ENCODE results near the gene PRRX2. TPM values are rescaled to one million over a fixed set of nuclear protein-coding genes. Genes with fewer than 3 reads are reported as not detected.

The PRRX2 gene
- 0.29 and 0.40 TPM in 2 replicates for total RNA-seq (2014; rRNA removed; shearing (Covaris generic))
- 0.19 and 0.49 TPM in 2 replicates for polyA plus RNA-seq (2015; cell fraction: cytosol; rRNA removed)
- polyA plus RNA-seq (2015; cell fraction: nucleus; rRNA removed): not detected in 2 replicates

- in situ Hi-C loops (cut with HindIII; ENCODE audit: low pct_unique_long_range_greater_than_20kb, low sequenced_read_pairs): no loop called here
- DNase-seq (ENCODE audit: low read depth, low spot score): no peak
Measured at GRCh38 chr9:129665389-129665775, at the start of gene PRRX2. PRRX2 (plus strand) TSS chr9:129665647; CDS start chr9:129665868, 221 bp downstream.

- peak; percentile 69 for DNase-seq (ENCODE audit: low read depth, low spot score)
- in situ Hi-C loops (cut with HindIII; ENCODE audit: low pct_unique_long_range_greater_than_20kb, low sequenced_read_pairs): no loop called here
Measured at GRCh38 chr9:129617167-129617566, 48.3 kb upstream of the PRRX2 start.

GRCh38 chr9:129619787-129620668, 45.4 kb upstream of the PRRX2 start:
- DNase-seq (ENCODE audit: low read depth, low spot score): no peak
- in situ Hi-C loops (cut with HindIII; ENCODE audit: low pct_unique_long_range_greater_than_20kb, low sequenced_read_pairs): no loop called here

GRCh38 chr9:129620669-129621295, 44.7 kb upstream of the PRRX2 start, which contains the start of gene C9orf50:
C9orf50 (minus strand) TSS chr9:129621101; CDS start chr9:129620574, 527 bp downstream.
- in situ Hi-C loops (cut with HindIII; ENCODE audit: low pct_unique_long_range_greater_than_20kb, low sequenced_read_pairs): no loop called here
- no peak for DNase-seq (ENCODE audit: low read depth, low spot score)

GRCh38 chr9:129623331-129623730, 42.1 kb upstream of the PRRX2 start:
- DNase-seq (ENCODE audit: low read depth, low spot score): no peak
- in situ Hi-C loops (cut with HindIII; ENCODE audit: low pct_unique_long_range_greater_than_20kb, low sequenced_read_pairs): no loop called here

GRCh38 chr9:129624168-129624759, 41.2 kb upstream of the PRRX2 start:
- in situ Hi-C loops (cut with HindIII; ENCODE audit: low pct_unique_long_range_greater_than_20kb, low sequenced_read_pairs): no loop called here
- DNase-seq (ENCODE audit: low read depth, low spot score): peak; percentile 73

- in situ Hi-C loops (cut with HindIII; ENCODE audit: low pct_unique_long_range_greater_than_20kb, low sequenced_read_pairs): no loop called here
- no peak for DNase-seq (ENCODE audit: low read depth, low spot score)
Measured at GRCh38 chr9:129624947-129625346, 40.5 kb upstream of the PRRX2 start.

GRCh38 chr9:129626079-129626624, 39.3 kb upstream of the PRRX2 start, which contains the start of gene NTMT1:
NTMT1 (plus strand) TSS chr9:129626163; CDS start chr9:129632704, 6,541 bp downstream.
- in situ Hi-C loops (cut with HindIII; ENCODE audit: low pct_unique_long_range_greater_than_20kb, low sequenced_read_pairs): no loop called here
- DNase-seq (ENCODE audit: low read depth, low spot score): peak; percentile 81

GRCh38 chr9:129626625-129627284, 38.7 kb upstream of the PRRX2 start:
- in situ Hi-C loops (cut with HindIII; ENCODE audit: low pct_unique_long_range_greater_than_20kb, low sequenced_read_pairs): no loop called here

GRCh38 chr9:129627556-129628440, 37.6 kb upstream of the PRRX2 start:
- no peak for DNase-seq (ENCODE audit: low read depth, low spot score)
- in situ Hi-C loops (cut with HindIII; ENCODE audit: low pct_unique_long_range_greater_than_20kb, low sequenced_read_pairs): no loop called here

More at GRCh38 chr9:129626625-129627284, 38.7 kb upstream of the PRRX2 start:
- DNase-seq (ENCODE audit: low read depth, low spot score): peak; percentile 32

GRCh38 chr9:129628709-129629108, 36.7 kb upstream of the PRRX2 start:
- no peak for DNase-seq (ENCODE audit: low read depth, low spot score)
- in situ Hi-C loops (cut with HindIII; ENCODE audit: low pct_unique_long_range_greater_than_20kb, low sequenced_read_pairs): no loop called here

- in situ Hi-C loops (cut with HindIII; ENCODE audit: low pct_unique_long_range_greater_than_20kb, low sequenced_read_pairs): no loop called here
- DNase-seq (ENCODE audit: low read depth, low spot score): no peak
Measured at GRCh38 chr9:129629251-129629820, 36.1 kb upstream of the PRRX2 start.

GRCh38 chr9:129630967-129631673, 34.3 kb upstream of the PRRX2 start:
- DNase-seq (ENCODE audit: low read depth, low spot score): no peak
- in situ Hi-C loops (cut with HindIII; ENCODE audit: low pct_unique_long_range_greater_than_20kb, low sequenced_read_pairs): loop anchor here (10.0 kb wide), 1 partner anchor 496 kb away; no protein-coding TSS in a partner anchor

GRCh38 chr9:129631674-129632129, 33.7 kb upstream of the PRRX2 start:
- in situ Hi-C loops (cut with HindIII; ENCODE audit: low pct_unique_long_range_greater_than_20kb, low sequenced_read_pairs): loop anchor here (10.0 kb wide), 1 partner anchor 497 kb away; no protein-coding TSS in a partner anchor
- DNase-seq (ENCODE audit: low read depth, low spot score): no peak

GRCh38 chr9:129632460-129632859, 33.0 kb upstream of the PRRX2 start:
- no peak for DNase-seq (ENCODE audit: low read depth, low spot score)
- in situ Hi-C loops (cut with HindIII; ENCODE audit: low pct_unique_long_range_greater_than_20kb, low sequenced_read_pairs): loop anchor here (10.0 kb wide), 1 partner anchor 498 kb away; no protein-coding TSS in a partner anchor

Data from SK-MEL-5 (cell line).